HG03354 (cell line): ENCODE data around the gene HS6ST3.

Experiments
- ATAC-seq: cut with Tn5 transposase; IDR thresholded peaks from one replicate; pipeline ENCODE4 v1.9.1; 2021; ENCODE audit warnings: mild to moderate bottlenecking; ENCODE audit not compliant: unreplicated experiment, poor library complexity, severe bottlenecking

The HS6ST3 gene

GRCh38 chr13:96844616-96845015, 754.7 kb downstream of the HS6ST3 start:
- ATAC-seq, result no peak

DNA sequence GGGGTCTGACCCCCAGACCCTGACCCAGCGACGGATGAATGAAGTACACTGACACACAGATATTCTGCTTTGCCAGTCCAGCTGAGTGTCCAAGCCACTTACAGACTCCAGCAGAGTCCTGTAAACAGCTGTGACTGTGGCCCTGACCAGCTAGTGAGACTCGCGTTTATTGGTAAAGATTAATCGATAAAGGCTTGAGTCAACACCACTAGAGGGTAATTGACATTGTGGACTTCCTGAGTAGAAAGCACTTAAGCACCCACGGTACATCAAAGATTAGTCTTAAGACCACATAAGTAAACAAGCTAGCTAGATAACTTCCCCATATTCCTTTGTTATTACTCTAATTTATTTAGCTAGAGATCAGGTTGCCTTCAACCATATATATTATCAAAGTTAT, 758.4 kb downstream of the HS6ST3 start:
- ATAC-seq, result no peak

GRCh38 chr13:96849091-96849490, 759.2 kb downstream of the HS6ST3 start:
- no peak for ATAC-seq

DNA sequence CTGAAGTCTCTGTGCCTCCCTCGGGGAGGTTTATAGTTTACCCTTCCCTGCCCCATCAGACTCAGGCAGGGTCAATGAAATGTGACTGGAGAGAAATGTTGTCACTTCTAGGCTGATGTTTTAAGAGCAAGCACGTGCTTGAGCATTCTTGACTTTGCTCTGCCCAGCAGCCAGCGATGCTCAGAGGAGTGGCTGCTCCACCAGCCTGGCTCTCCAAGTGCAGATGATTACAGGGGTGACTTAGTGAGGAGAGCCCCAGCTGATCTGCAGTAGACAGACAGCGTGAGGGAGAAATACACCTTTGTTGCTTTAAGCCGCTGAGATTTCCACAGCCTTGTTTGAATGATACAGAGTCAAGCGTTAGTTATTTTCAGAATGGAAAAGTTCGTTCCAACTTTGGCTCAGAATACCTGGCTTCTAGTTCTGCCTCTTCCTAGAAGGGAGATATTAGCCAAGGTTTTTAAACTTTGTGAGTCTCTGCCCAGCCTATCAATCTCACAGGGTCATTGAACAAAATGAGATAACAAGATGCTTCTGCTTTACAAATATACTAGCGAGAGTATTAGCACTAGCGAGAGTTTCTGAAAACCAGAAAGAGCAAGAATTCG, 760.7 kb downstream of the HS6ST3 start:
- no peak for ATAC-seq

GRCh38 chr13:96851856-96852445, 762.0 kb downstream of the HS6ST3 start:
- no peak for ATAC-seq

- ATAC-seq, result no peak
Observed at GRCh38 chr13:96858133-96858826, 768.4 kb downstream of the HS6ST3 start.

GRCh38 chr13:96860882-96861281, 771.0 kb downstream of the HS6ST3 start:
- ATAC-seq, result no peak

GRCh38 chr13:96862093-96862492, 772.2 kb downstream of the HS6ST3 start:
- ATAC-seq, result no peak

DNA sequence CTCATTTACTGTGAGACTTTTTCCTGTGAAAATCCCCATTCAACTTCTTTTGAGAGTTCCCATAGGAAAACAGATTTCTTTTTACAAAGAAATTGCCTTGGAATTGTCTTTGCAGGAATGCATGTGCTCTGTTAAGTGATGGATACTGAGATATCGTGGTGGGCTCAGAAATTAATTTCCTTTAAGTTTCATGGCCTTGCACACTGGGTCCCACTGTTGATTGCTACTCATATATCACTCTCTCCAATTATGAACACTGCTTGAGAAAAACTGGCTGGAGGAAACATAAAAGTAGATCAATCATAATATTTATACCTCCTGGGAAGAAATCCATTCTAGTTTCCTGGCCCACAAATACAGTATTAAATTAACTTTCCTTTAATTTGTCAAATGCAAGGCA, 773.1 kb downstream of the HS6ST3 start:
- ATAC-seq, result no peak

DNA sequence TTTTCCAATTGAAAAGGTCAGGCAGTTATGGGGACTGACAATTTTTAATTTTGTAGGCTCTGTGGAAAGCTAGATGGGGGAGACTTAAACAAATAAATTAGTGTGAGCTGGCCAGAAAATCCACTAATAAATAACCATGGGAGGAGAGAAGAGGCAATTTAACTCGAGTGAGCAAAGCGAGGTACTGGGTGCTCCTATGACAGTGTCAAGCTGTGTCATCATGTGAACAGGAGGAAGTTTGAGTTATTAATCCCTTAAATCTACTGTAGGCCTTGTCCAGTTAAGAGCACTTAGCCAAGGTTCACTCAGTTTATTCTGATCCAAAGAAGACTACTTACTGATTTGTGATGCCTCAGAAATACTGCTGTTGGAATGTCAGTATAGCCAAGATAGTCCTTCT, 781.6 kb downstream of the HS6ST3 start:
- no peak for ATAC-seq

DNA sequence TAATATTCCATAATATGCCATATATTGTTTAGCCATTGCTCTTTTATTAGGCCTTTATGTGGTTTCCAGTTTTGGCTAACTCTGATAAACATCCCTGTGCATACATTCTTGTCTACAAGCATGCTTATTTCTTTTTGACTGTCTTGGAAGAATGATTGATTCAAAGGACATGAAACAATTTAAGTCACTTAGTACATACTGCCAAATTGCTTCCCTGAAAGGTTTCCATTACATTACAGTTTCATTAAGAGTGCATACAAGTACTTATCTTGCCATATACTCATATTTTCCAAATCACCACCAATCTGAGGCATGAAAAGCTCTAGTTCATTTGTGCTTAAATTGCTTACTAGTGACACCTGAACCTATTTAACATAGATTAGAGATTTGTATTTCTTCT, 790.5 kb downstream of the HS6ST3 start:
- ATAC-seq, result no peak
